Activated CD4-positive, alpha-beta T cell treated with anti-CD3 and anti-CD28 coated beads for 48 hours (primary cell): Measurements from ENCODE around the gene TMEM135.

Experiments used
- DNase-seq: peaks from one replicate; pipeline ENCODE4 v3.0.0-alpha.2; 2020

The TMEM135 gene

GRCh38 chr11:87366763-87367405 is 329.1 kb downstream of the TMEM135 start:
- no peak for DNase-seq

GRCh38 chr11:87368151-87368550 is 330.4 kb downstream of the TMEM135 start:
- DNase-seq = no peak

GRCh38 chr11:87368858-87369480 is 331.2 kb downstream of the TMEM135 start:
- DNase-seq = no peak

GRCh38 chr11:87369888-87370287 is 332.2 kb downstream of the TMEM135 start:
- DNase-seq = no peak

GRCh38 chr11:87372065-87372464 is 334.3 kb downstream of the TMEM135 start:
- DNase-seq = no peak
